Panc1 (cell line): Measurements from ENCODE around the gene PYGM. TPM values are rescaled to one million over a fixed set of nuclear protein-coding genes. Genes with fewer than 3 reads are reported as not detected.
A peak's percentile ranks its signal among the peaks of the same experiment; 100 is the strongest.

Source experiments
- ATAC-seq: fragments of 200-7000 bp; cut with Tn5 transposase; 2 replicates; pipeline ENCODE4 v1.9.1; 2020; ENCODE audit warnings: mild to moderate bottlenecking, moderate library complexity
- BruUV-seq: library from RNA; stranded (reverse); fragments of 400-500 nt; replicated peaks from 2 replicates; lab custom pipeline; 2021; lab: Mats Ljungman, UMichigan
- CTCF ChIA-PET: fragments of 300-600 bp; sonication (Branson Sonifier 250); formaldehyde crosslinking; loops from one replicate; lab custom pipeline; 2022; ENCODE audit warnings: antibody characterized with exemption; lab: Charles Lee
- POLR2A ChIA-PET: fragments of 300-600 bp; sonication (Branson Sonifier 250); formaldehyde crosslinking; loops from one replicate; lab custom pipeline; 2022; ENCODE audit warnings: antibody characterized with exemption; lab: Charles Lee
- DNase-seq: peaks from one replicate; pipeline ENCODE4 v3.0.0-alpha.2; 2010; ENCODE audit warnings: low read depth, low spot score
- H3K27ac ChIP-seq: 2 replicates; pipeline ENCODE4 v1.5.1; 2011; ENCODE audit warnings: mild to moderate bottlenecking, low read length, inconsistent platforms
- H3K27me3 ChIP-seq: fragments of 200-500 bp; sonication (Bioruptor generic); 2 replicates; pipeline ENCODE4 v1.6.0; 2014; ENCODE audit warnings: low read length, inconsistent platforms; ENCODE audit not compliant: control insufficient read depth, insufficient read depth
- H3K36me3 ChIP-seq: fragments of 200-500 bp; sonication (Bioruptor generic); 2 replicates; pipeline ENCODE4 v1.5.1; 2014; ENCODE audit warnings: inconsistent platforms, mild to moderate bottlenecking, low read length, moderate library complexity; ENCODE audit not compliant: control insufficient read depth, insufficient read depth
- H3K4me1 ChIP-seq: 2 replicates; pipeline ENCODE4 v1.5.1; 2011; ENCODE audit warnings: inconsistent platforms, mild to moderate bottlenecking, low read length, moderate library complexity; ENCODE audit not compliant: control insufficient read depth, insufficient read depth
- H3K4me3 ChIP-seq, 2 experiments: 2 replicates each; pipeline ENCODE4 v1.5.1; 2011 to 2012; ENCODE audit warnings: low read depth in 2 of 2, low read length in 2 of 2, mild to moderate bottlenecking in 2 of 2, inconsistent platforms in 1 of 2, moderate library complexity in 1 of 2
- H3K9me3 ChIP-seq: fragments of 200-500 bp; sonication (Bioruptor generic); 2 replicates; pipeline ENCODE4 v1.5.1; 2014; ENCODE audit warnings: low read depth, mild to moderate bottlenecking, inconsistent platforms, low read length, moderate library complexity; ENCODE audit not compliant: control insufficient read depth, insufficient read depth
- POLR2AphosphoS5 ChIP-seq: IDR thresholded peaks from 2 replicates; pipeline ENCODE4 v1.6.1; 2012; ENCODE audit warnings: mild to moderate bottlenecking, low read depth, low read length, moderate library complexity
- SIN3A ChIP-seq: IDR thresholded peaks from 2 replicates; pipeline ENCODE4 v1.6.1; 2012; ENCODE audit warnings: low read depth, mild to moderate bottlenecking, low read length, moderate library complexity, borderline replicate concordance; ENCODE audit not compliant: insufficient read depth
- TCF7L2 ChIP-seq: IDR thresholded peaks from 2 replicates; pipeline ENCODE4 v1.6.1; 2011; ENCODE audit warnings: mild to moderate bottlenecking, low read depth, low read length, inconsistent platforms
- in situ Hi-C: cut with HindIII; loops from 2 replicates; pipeline ENCODE4 v1.10.0; 2016; ENCODE audit warnings: low sequenced_read_pairs, low pct_unique_long_range_greater_than_20kb
- intact Hi-C: fragments of 100-400 bp; cut with micrococcal nuclease; formaldehyde crosslinking; loops from one replicate; pipeline ENCODE4 v1.10.0; 2022; ENCODE audit not compliant: unreplicated experiment
- total RNA-seq: library from RNA; stranded (reverse); gene quantifications from one replicate; pipeline ENCODE4 v1.2.1, GENCODE V29; 2021; ENCODE audit not compliant: unreplicated experiment
- TF ChIP-seq, protein P1 (sequence below): fragments of 450-650 bp; IDR thresholded peaks from 2 replicates; pipeline ENCODE4 v1.5.1; 2017; ENCODE audit warnings: mild to moderate bottlenecking
- TF ChIP-seq, protein P2 (sequence below), 2 experiments: IDR thresholded peaks; 2 replicates each; pipeline ENCODE4 v1.6.1; 2011 to 2012; ENCODE audit warnings: low read depth in 2 of 2, control low read depth in 1 of 2, low read length in 1 of 2, mild to moderate bottlenecking in 1 of 2, moderate library complexity in 1 of 2; ENCODE audit not compliant: insufficient read depth in 1 of 2

The PYGM gene
- total RNA-seq, 1 experiment from 2014 or later: 0.39 TPM

GRCh38 chr11:64723117-64723906 lies 36.5 kb downstream of the PYGM start, which contains the start of gene NRXN2:
Gene NRXN2 (minus strand): TSS chr11:64723197. CDS start chr11:64713699, 9,498 bp downstream.
- BruUV-seq: no TSS peak
- in situ Hi-C loops: no loop called here
- DNase-seq: no peak
- Histone ChIP-seq H3K4me3 (peak within 1 kb of the TSS; percentile 68 to 69), H3K4me1 (peaks cover 8% of the 10 kb centered on the region), H3K9me3 (no peaks in the 10 kb centered on the region), H3K27me3 (no peaks in the 10 kb centered on the region), H3K36me3 (no peaks in the 10 kb centered on the region), H3K27ac (peak within 1 kb of the TSS; percentile 34; the same call in 1 of the 2 replicates)
- ChIA-PET CTCF (interaction anchor here (0.6 kb wide), 1 partner anchor 35 kb away, joined by 7 read pairs; no protein-coding TSS in a partner anchor), POLR2A (interaction anchor here (0.6 kb wide), 1 partner anchor 359 kb away, joined by 5 read pairs; no protein-coding TSS in a partner anchor)
- no peak for TF ChIP-seq TCF7L2
- TF ChIP-seq, protein P1, sequence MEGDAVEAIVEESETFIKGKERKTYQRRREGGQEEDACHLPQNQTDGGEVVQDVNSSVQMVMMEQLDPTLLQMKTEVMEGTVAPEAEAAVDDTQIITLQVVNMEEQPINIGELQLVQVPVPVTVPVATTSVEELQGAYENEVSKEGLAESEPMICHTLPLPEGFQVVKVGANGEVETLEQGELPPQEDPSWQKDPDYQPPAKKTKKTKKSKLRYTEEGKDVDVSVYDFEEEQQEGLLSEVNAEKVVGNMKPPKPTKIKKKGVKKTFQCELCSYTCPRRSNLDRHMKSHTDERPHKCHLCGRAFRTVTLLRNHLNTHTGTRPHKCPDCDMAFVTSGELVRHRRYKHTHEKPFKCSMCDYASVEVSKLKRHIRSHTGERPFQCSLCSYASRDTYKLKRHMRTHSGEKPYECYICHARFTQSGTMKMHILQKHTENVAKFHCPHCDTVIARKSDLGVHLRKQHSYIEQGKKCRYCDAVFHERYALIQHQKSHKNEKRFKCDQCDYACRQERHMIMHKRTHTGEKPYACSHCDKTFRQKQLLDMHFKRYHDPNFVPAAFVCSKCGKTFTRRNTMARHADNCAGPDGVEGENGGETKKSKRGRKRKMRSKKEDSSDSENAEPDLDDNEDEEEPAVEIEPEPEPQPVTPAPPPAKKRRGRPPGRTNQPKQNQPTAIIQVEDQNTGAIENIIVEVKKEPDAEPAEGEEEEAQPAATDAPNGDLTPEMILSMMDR: peak; percentile 100
- intact Hi-C loops: no loop called here
- ATAC-seq: peak; percentile 98

- intact Hi-C loops (no loop called here), in situ Hi-C loops (no loop called here)
- DNase-seq: no peak
- TF ChIP-seq SIN3A (no peak), POLR2AphosphoS5 (no peak), TCF7L2 (no peak)
- TF ChIP-seq, protein P1: no peak
- TF ChIP-seq, protein P2, sequence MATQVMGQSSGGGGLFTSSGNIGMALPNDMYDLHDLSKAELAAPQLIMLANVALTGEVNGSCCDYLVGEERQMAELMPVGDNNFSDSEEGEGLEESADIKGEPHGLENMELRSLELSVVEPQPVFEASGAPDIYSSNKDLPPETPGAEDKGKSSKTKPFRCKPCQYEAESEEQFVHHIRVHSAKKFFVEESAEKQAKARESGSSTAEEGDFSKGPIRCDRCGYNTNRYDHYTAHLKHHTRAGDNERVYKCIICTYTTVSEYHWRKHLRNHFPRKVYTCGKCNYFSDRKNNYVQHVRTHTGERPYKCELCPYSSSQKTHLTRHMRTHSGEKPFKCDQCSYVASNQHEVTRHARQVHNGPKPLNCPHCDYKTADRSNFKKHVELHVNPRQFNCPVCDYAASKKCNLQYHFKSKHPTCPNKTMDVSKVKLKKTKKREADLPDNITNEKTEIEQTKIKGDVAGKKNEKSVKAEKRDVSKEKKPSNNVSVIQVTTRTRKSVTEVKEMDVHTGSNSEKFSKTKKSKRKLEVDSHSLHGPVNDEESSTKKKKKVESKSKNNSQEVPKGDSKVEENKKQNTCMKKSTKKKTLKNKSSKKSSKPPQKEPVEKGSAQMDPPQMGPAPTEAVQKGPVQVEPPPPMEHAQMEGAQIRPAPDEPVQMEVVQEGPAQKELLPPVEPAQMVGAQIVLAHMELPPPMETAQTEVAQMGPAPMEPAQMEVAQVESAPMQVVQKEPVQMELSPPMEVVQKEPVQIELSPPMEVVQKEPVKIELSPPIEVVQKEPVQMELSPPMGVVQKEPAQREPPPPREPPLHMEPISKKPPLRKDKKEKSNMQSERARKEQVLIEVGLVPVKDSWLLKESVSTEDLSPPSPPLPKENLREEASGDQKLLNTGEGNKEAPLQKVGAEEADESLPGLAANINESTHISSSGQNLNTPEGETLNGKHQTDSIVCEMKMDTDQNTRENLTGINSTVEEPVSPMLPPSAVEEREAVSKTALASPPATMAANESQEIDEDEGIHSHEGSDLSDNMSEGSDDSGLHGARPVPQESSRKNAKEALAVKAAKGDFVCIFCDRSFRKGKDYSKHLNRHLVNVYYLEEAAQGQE (IDR thresholded peaks at IDR 0.05; ENCODE audit: insufficient read depth in 1 of 2, low read depth in 2 of 2, low read length in 1 of 2): no peak
- ChIA-PET CTCF (interaction anchor here (0.6 to 0.7 kb wide), 2 partner anchors 20 to 34 kb away, joined by 5 to 7 read pairs; no protein-coding TSS in a partner anchor), POLR2A (interaction anchor here (0.6 kb wide), 1 partner anchor 360 kb away, joined by 5 read pairs; no protein-coding TSS in a partner anchor)
- no peaks in the 10 kb centered on the region for H3K36me3 ChIP-seq
- no peaks in the 10 kb centered on the region for H3K9me3 ChIP-seq
- no peak for ATAC-seq
- no TSS peak for BruUV-seq
- H3K27ac ChIP-seq: no peak overlapping the region
- peaks cover 8% of the 10 kb centered on the region for H3K4me1 ChIP-seq
- H3K4me3 ChIP-seq: no peak overlapping the region
- H3K27me3 ChIP-seq: 0 out of 2 replicates have a peak, but pooled peaks cover 2% of the 10 kb centered on the region
These were observed 37.4 kb downstream of the PYGM start for GRCh38 chr11:64722141-64723065.
